Smooth muscle cell of the brain vasculature (primary cell): ENCODE data around the gene DLGAP3.
"Not testable (repeated sequence)": the region's sequence is repeated elsewhere in the genome, so short reads cannot be mapped to it uniquely, and the experiment has no call there.

Experiments
- DNase-seq: peaks from one replicate; pipeline ENCODE4 v3.0.0-alpha.2; 2012; ENCODE audit warnings: low read depth, low spot score

Gene DLGAP3

GRCh38 chr1:34842073-34842472 lies 87.4 kb downstream of the DLGAP3 start:
- DNase-seq: no peak

- DNase-seq: no peak
Observed at GRCh38 chr1:34840426-34840825, 89.0 kb downstream of the DLGAP3 start.

DNA sequence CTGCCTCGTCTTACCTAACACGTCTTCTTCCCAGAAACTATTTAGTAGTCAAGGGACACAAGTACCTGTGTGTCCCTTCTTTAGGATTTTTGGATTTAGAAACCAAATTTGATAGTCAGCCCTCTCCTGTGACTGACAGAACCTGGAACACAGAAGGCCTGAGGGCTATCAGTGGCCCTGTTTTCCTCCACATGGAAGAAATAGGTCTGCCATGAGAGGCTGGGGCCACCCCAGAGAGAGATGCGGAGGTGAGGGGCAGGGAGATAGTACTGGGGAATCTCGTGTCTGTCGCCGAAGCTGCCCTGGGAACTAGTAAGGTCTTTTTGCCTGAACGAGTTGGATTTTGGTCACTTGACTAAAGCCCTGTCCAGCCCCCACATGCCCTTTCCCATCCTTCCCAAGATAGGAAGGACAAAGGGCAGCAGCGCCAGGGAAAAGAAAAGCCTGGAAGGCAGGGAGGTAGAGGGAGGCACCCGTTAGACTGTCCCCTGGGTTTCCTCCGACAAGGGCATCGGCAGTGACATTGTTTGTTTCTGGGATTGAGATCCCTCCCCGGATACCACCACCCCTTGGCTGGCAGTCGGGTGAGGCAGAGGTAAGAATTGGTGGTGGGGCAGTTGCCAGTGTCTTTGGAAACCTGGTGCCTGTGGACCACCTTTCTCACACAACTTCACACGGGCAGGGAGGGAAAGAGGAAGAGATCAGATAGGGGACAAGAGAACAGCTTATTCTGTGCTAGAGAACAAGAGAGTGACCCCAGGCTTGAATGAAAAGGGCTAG lies 89.7 kb downstream of the DLGAP3 start:
- DNase-seq: no peak

- DNase-seq: no peak
Observed at GRCh38 chr1:34833711-34834110, 95.7 kb downstream of the DLGAP3 start.

DNA sequence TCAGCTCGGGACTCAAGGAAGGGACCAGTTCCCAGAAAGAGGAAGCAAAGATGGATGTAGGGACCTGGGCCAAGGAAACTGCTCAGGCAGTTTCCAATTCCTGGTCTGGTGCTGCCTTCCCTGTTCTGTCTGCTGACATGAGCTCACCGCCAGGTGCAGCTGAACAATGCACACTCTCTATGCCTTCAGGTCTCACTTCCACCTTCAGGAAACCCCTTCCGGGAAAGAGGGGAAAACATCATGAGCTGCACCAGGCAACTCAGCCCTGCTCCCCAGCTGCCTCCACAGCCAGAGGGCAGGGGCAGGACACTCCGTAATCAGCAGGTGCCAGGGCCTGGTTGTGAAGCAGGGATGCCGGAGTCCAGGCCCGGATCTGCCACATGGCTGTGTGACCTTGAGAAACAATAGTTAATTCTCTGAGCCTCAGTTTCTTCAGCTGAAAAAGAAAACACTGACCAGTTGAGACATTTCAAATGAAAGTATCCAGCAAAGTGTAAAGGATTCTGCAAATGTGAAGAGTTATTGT lies 97.7 kb downstream of the DLGAP3 start:
- no peak for DNase-seq

GRCh38 chr1:34829250-34829649 lies 100.2 kb downstream of the DLGAP3 start:
- no peak for DNase-seq

DNA sequence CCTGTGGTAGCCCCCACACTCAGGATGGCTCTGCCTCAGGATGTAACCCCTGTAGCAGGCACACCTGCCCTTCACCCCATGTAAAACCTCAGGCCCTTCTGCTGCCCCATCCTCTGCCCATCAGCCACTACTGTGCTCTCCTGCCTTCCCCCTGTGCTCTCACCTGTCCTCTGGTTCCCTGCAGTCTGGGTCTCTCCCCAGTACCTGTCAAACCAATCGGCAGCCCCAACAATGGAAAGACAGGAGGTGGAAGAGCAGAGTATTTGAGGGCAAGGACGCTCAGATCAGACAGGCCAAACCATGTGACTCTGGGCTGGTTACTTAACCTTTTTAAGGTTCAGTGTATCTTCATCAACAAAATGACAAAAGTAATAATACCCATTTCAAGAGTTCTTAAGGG lies 100.8 kb downstream of the DLGAP3 start:
- DNase-seq: no peak

DNA sequence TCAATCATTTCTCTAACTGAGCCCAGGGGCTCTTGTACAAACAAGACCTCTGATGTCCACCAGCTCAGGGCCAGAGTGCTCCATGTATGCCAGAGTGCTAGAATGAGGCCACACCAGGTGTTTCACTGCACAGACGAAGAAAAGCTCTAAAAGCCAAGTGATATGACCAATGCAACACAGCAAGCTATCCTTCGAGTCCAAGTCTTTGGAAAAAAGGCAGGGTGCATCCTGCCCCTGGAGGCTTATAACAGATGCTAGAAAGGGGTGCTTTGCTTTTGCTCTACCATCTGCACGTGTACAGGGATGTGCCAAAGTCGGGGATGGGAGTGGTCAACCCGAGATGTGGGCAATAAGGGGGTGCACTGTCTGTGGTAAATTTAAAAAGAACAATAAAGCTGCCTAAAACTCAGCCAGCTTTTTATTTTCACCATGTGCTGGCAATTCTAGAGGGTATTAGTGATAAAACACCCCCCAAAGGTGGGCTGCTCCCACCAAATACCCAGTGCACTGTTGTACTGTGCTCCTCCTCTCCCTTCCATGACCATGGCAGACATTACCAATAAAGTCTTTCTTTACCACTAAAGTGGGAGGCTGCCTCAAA lies 102.0 kb downstream of the DLGAP3 start:
- DNase-seq: no peak

- DNase-seq: no peak
Observed at GRCh38 chr1:34825455-34826091, 103.9 kb downstream of the DLGAP3 start.

DNA sequence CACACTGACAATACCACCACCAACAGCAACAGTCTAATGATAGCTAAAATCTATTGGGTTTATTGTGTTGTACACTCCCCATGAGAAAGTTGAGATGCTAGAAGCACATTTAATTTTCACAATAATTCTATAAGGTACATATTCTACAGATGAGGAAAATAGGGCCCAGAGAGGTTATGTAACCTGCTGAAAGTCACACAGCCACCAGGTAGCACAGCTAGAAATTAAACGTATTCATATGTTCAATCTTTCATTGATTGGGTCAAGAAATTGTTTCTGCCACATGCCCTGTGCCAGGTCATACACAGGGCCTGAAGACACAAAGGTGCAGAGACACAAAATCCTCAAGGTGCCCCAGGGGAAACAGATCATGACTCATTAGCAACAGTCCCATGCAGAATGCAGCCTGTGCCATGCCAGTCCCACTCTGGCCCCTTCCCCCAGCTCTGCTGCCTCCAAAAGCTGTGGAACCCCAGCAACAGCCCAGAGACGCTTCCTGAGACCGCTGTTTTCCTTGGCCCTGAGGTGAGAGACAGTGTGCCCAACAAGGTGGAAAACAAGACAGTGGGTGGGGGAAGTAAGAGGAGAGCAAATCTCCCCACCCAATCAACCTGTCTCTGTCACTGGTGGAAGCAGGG lies 104.5 kb downstream of the DLGAP3 start:
- DNase-seq: no peak

GRCh38 chr1:34822202-34822601 lies 107.2 kb downstream of the DLGAP3 start:
- no peak for DNase-seq

GRCh38 chr1:34818862-34819261 lies 110.6 kb downstream of the DLGAP3 start:
- not testable (repeated sequence) for DNase-seq

- no peak for DNase-seq
Observed at GRCh38 chr1:34816778-34817177, 112.7 kb downstream of the DLGAP3 start.

- no peak for DNase-seq
Observed at GRCh38 chr1:34816332-34816731, 113.1 kb downstream of the DLGAP3 start.
